Parathyroid adenoma (tissue), 2 donors: Measurements from ENCODE around the gene NPFFR2.

Experiments
- H2AFZ ChIP-seq: fragments of 300-600 bp; sonication (generic); one replicate; pipeline ENCODE4 v1.7.0; 2017; ENCODE audit warnings: antibody characterized with exemption, mild to moderate bottlenecking
- H3K27ac ChIP-seq: fragments of 300-600 bp; sonication (generic); one replicate; pipeline ENCODE4 v1.7.0; 2017
- H3K27me3 ChIP-seq: fragments of 300-600 bp; sonication (generic); one replicate; pipeline ENCODE4 v1.7.0; 2017; ENCODE audit warnings: low read length; ENCODE audit not compliant: control insufficient read depth, insufficient read depth
- H3K36me3 ChIP-seq: fragments of 300-600 bp; sonication (generic); one replicate; pipeline ENCODE4 v1.7.0; 2017; ENCODE audit warnings: low read length; ENCODE audit not compliant: control insufficient read depth, insufficient read depth
- H3K4me1 ChIP-seq: fragments of 300-600 bp; sonication (generic); one replicate; pipeline ENCODE4 v1.7.0; 2017; ENCODE audit warnings: control low read depth
- H3K4me2 ChIP-seq: fragments of 300-600 bp; sonication (generic); one replicate; pipeline ENCODE4 v1.7.0; 2017; ENCODE audit warnings: low read length
- H3K4me3 ChIP-seq: fragments of 300-600 bp; sonication (generic); one replicate; pipeline ENCODE4 v1.7.0; 2017; ENCODE audit warnings: low read depth, low read length
- H3K79me2 ChIP-seq: fragments of 300-600 bp; sonication (generic); one replicate; pipeline ENCODE4 v1.7.0; 2017; ENCODE audit warnings: control low read depth
- H3K9ac ChIP-seq: fragments of 300-600 bp; sonication (generic); one replicate; pipeline ENCODE4 v1.7.0; 2017; ENCODE audit warnings: mild to moderate bottlenecking
- H3K9me3 ChIP-seq: fragments of 300-600 bp; sonication (generic); one replicate; pipeline ENCODE4 v1.7.0; 2017; ENCODE audit warnings: low read length; ENCODE audit not compliant: control insufficient read depth
- TF ChIP-seq, protein P1 (sequence below): fragments of 300-600 bp; sonication (generic); IDR thresholded peaks from one replicate; pipeline ENCODE4 v1.7.0; 2017; ENCODE audit warnings: antibody characterized with exemption, mild to moderate bottlenecking
- donor health status: primary hyperparathyroidism.

Gene NPFFR2

DNA sequence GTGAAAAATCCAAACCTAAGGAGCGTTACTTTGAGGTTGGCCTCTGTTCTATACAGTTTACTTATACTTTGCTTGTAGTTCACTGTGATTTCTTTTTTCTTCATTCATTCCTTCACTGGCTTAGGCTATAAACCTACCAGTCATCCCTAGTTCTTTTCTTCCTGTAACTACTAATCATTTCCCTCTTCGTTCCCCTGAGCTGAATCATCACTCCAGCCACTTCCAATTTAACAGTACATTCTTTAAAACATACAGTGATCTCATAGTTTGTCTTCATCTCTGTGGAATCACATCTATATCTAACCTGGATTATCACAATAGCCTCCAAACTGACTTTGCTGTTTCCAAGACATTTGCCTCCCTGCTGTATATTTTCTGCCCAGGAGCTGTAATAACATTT is 25.2 kb upstream of the NPFFR2 start:
- no peak overlapping the region for H3K27ac ChIP-seq
- no peak overlapping the region for H3K4me3 ChIP-seq
- no peaks in the 10 kb centered on the region for H3K27me3 ChIP-seq
- H3K9me3 ChIP-seq: no peaks in the 10 kb centered on the region
- no peaks in the 10 kb centered on the region for H3K4me1 ChIP-seq
- TF ChIP-seq, protein P1, sequence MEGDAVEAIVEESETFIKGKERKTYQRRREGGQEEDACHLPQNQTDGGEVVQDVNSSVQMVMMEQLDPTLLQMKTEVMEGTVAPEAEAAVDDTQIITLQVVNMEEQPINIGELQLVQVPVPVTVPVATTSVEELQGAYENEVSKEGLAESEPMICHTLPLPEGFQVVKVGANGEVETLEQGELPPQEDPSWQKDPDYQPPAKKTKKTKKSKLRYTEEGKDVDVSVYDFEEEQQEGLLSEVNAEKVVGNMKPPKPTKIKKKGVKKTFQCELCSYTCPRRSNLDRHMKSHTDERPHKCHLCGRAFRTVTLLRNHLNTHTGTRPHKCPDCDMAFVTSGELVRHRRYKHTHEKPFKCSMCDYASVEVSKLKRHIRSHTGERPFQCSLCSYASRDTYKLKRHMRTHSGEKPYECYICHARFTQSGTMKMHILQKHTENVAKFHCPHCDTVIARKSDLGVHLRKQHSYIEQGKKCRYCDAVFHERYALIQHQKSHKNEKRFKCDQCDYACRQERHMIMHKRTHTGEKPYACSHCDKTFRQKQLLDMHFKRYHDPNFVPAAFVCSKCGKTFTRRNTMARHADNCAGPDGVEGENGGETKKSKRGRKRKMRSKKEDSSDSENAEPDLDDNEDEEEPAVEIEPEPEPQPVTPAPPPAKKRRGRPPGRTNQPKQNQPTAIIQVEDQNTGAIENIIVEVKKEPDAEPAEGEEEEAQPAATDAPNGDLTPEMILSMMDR: no peak
- no peak overlapping the region for H2AFZ ChIP-seq
- H3K79me2 ChIP-seq: no peaks in the 10 kb centered on the region
- no peak overlapping the region for H3K9ac ChIP-seq
- no peak overlapping the region for H3K4me2 ChIP-seq
- no peaks in the 10 kb centered on the region for H3K36me3 ChIP-seq

DNA sequence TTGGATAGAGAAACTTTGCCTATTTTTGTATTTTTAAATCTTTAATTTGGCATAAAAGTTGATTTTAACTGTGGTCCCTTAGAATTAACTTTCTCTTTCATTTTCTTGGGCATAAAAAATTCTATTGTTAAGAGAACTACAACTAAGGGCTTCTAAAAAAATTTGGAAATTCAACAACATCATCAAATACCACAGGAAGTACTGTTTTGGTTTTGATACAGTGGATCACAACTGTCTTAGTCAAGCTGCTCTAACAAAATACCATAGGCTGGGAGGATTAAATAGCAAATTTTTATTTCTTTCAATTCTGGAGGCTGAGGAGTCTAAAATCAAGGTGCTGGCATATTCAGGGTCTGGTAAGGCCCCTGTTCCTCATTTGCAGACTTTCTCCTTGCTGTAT is 19.9 kb upstream of the NPFFR2 start:
- Histone ChIP-seq H3K79me2 (no peaks in the 10 kb centered on the region), H3K9ac (no peak overlapping the region), H3K4me3 (no peak overlapping the region), H3K27me3 (no peaks in the 10 kb centered on the region), H3K4me1 (no peaks in the 10 kb centered on the region), H2AFZ (no peak overlapping the region), H3K27ac (no peak overlapping the region), H3K36me3 (no peaks in the 10 kb centered on the region), H3K9me3 (no peaks in the 10 kb centered on the region), H3K4me2 (no peak overlapping the region)
- TF ChIP-seq, protein P1: no peak

DNA sequence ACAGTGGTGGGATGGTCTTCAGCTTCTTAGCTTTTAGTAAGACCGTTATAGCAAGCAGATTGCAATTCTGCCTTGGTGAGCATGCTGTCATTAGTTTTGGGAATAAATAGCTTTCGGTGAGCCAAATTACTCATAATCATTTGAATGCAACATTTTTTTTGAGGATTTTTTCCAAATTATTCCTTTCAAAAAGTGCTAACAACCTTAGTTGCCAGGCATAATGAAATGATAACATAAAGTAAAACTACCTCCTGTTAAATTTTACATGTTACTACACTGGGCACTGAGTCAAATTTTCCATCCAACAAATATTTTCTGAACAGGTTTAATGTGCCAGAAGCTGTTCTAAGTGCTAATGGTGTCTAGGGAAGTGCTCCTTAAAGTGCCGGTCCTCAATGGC is 15.8 kb upstream of the NPFFR2 start:
- no peak overlapping the region for H3K4me2 ChIP-seq
- no peak overlapping the region for H2AFZ ChIP-seq
- no peaks in the 10 kb centered on the region for H3K27me3 ChIP-seq
- H3K9ac ChIP-seq: no peak overlapping the region
- H3K4me3 ChIP-seq: no peak overlapping the region
- H3K27ac ChIP-seq: no peak overlapping the region
- H3K9me3 ChIP-seq: no peaks in the 10 kb centered on the region
- H3K36me3 ChIP-seq: no peaks in the 10 kb centered on the region
- H3K4me1 ChIP-seq: no peaks in the 10 kb centered on the region
- TF ChIP-seq, protein P1: no peak
- H3K79me2 ChIP-seq: no peaks in the 10 kb centered on the region

DNA sequence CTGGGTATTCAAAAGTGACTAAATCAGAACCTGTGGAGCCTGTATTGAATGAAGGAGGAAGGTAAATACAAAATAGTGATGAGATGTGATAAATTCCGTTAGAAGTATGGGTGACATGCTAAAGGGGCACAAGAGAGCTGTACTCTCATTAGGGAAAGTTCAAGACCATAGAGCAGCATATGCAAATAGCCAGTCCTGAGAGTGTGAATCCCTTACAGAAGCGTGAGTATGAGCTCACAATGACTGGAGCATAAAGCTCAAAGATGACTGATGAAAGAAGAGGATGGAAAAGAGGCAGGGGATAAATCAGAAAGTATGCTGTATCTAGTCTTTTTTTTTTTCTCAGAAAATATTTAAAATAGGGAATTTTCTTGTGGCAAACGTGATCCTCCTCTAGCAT is 12.1 kb upstream of the NPFFR2 start:
- Histone ChIP-seq H3K27ac (no peak overlapping the region), H3K36me3 (no peaks in the 10 kb centered on the region), H2AFZ (no peak overlapping the region), H3K9ac (no peak overlapping the region), H3K4me2 (no peak overlapping the region), H3K27me3 (no peaks in the 10 kb centered on the region), H3K79me2 (no peaks in the 10 kb centered on the region), H3K4me1 (no peaks in the 10 kb centered on the region), H3K9me3 (no peaks in the 10 kb centered on the region), H3K4me3 (no peak overlapping the region)
- TF ChIP-seq, protein P1: no peak

DNA sequence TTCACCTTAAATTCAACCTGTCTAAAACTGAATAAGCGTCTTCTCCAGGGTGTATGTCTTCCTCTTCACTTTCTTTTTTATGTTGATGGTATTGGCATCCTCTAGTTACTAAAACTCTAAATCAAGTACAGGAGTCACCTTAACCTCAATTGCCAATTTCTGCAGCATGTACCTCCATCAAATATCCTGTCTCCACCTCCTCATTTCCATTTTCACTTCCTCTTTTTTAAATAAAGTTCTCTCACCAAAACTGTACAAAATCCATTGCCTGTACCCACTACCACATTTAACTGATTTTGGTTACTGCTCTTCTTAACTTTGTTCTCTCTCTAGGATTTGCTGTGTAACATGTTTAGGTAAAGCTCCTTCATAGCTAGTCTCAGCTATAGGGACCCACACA is 9.2 kb upstream of the NPFFR2 start:
- H3K9me3 ChIP-seq: no peaks in the 10 kb centered on the region
- H2AFZ ChIP-seq: no peak overlapping the region
- H3K4me1 ChIP-seq: no peaks in the 10 kb centered on the region
- TF ChIP-seq, protein P1: no peak
- no peaks in the 10 kb centered on the region for H3K27me3 ChIP-seq
- H3K4me3 ChIP-seq: no peak overlapping the region
- no peak overlapping the region for H3K9ac ChIP-seq
- H3K79me2 ChIP-seq: no peaks in the 10 kb centered on the region
- H3K36me3 ChIP-seq: no peaks in the 10 kb centered on the region
- no peak overlapping the region for H3K4me2 ChIP-seq
- no peak overlapping the region for H3K27ac ChIP-seq
